Thymus (tissue), 11 donors: ENCODE measurements around the gene RAPGEF1. TPM values are rescaled to one million over a fixed set of nuclear protein-coding genes. Genes with fewer than 3 reads are reported as not detected.

ENCODE experiments used
- DNase-seq, 9 donors: peaks; one replicate each; pipeline ENCODE4 v3.0.0-alpha.2; 2013; ENCODE audit warnings: low spot score in 9 of 9, low read depth in 6 of 9, missing footprints in 1 of 9
- H3K27ac ChIP-seq, 2 donors: one replicate each; pipeline ENCODE4 v1.5.1; 2013; ENCODE audit warnings: control low read depth in 1 of 2, low read depth in 1 of 2, low read length in 1 of 2, mild to moderate bottlenecking in 1 of 2, moderate library complexity in 1 of 2
- H3K27me3 ChIP-seq, 2 donors: one replicate each; pipeline ENCODE4 v1.5.1; 2013; ENCODE audit warnings: low read length in 1 of 2; ENCODE audit not compliant: control insufficient read depth in 2 of 2, insufficient read depth in 1 of 2
- H3K36me3 ChIP-seq, 2 donors: one replicate each; pipeline ENCODE4 v1.5.1; 2013; ENCODE audit warnings: low read length in 1 of 2, mild to moderate bottlenecking in 1 of 2, moderate library complexity in 1 of 2; ENCODE audit not compliant: control insufficient read depth in 2 of 2, insufficient read depth in 2 of 2
- H3K4me1 ChIP-seq, 2 donors: one replicate each; pipeline ENCODE4 v1.5.1; 2013; ENCODE audit warnings: low read length in 2 of 2; ENCODE audit not compliant: control insufficient read depth in 2 of 2, insufficient read depth in 2 of 2
- H3K4me3 ChIP-seq, 2 donors: one replicate each; pipeline ENCODE4 v1.5.1; 2013; ENCODE audit warnings: low read length in 2 of 2, control low read depth in 1 of 2, mild to moderate bottlenecking in 1 of 2
- H3K9me3 ChIP-seq, 2 donors: one replicate each; pipeline ENCODE4 v1.5.1; 2013; ENCODE audit warnings: low read length in 1 of 2, mild to moderate bottlenecking in 1 of 2; ENCODE audit not compliant: control insufficient read depth in 2 of 2, insufficient read depth in 1 of 2
- WGBS: extraction: QIAGEN DNeasy Blood & Tissue Kit; methylation state at CpG from one replicate; pipeline ENCODE4 v1.1.7; 2013; 5-methylcytosine and 5-hydroxymethylcytosine counted together
- polyA plus RNA-seq: library from polyadenylated mRNA; stranded (reverse); fragments of 200-250 nt; gene quantifications from one replicate; pipeline ENCODE4 v1.2.3, GENCODE V29; 2013
- total RNA-seq: library from RNA; stranded (reverse); fragments of 120-200 nt; gene quantifications from one replicate; pipeline ENCODE4 v1.2.4, GENCODE V29; 2013
- donor health status: healthy.

RAPGEF1 gene
- total and polyA plus RNA-seq, 2 donors: 21.6 to 25.9 TPM

- Histone ChIP-seq H3K4me1 (peaks cover 24 to 58% of the 10 kb centered on the region in 2 donors), H3K27me3 (no peaks in the 10 kb centered on the region), H3K9me3 (no peaks in the 10 kb centered on the region), H3K36me3 (no peaks in the 10 kb centered on the region), H3K4me3 (no peak overlapping the region), H3K27ac (no peak overlapping the region)
- WGBS: 100% methylated on average over 1 of the region's 1 CpG
- no peak for DNase-seq
Observed at GRCh38 chr9:131701436-131701781, 38.5 kb downstream of the RAPGEF1 start.

- Histone ChIP-seq H3K36me3 (no peaks in the 10 kb centered on the region), H3K4me1 (peaks cover 24 to 56% of the 10 kb centered on the region in 2 donors), H3K9me3 (no peaks in the 10 kb centered on the region), H3K27ac (no peak overlapping the region), H3K4me3 (no peak overlapping the region), H3K27me3 (no peaks in the 10 kb centered on the region)
- 74% methylated on average over 11 of the region's 11 CpGs for WGBS
- DNase-seq: no peak
Observed at GRCh38 chr9:131700765-131701435, 39.0 kb downstream of the RAPGEF1 start.

GRCh38 chr9:131700076-131700475 lies 39.8 kb downstream of the RAPGEF1 start:
- Histone ChIP-seq H3K4me3 (no peak overlapping the region), H3K36me3 (no peaks in the 10 kb centered on the region), H3K27ac (no peak overlapping the region), H3K27me3 (no peaks in the 10 kb centered on the region), H3K9me3 (no peaks in the 10 kb centered on the region), H3K4me1 (peaks cover 18 to 56% of the 10 kb centered on the region in 2 donors)
- 99% methylated on average over 7 of the region's 7 CpGs for WGBS
- no peak for DNase-seq

- Histone ChIP-seq H3K9me3 (no peaks in the 10 kb centered on the region), H3K4me1 (peaks cover 6 to 50% of the 10 kb centered on the region in 2 donors), H3K4me3 (no peak overlapping the region), H3K36me3 (no peaks in the 10 kb centered on the region), H3K27ac (peak overlapping the region; percentile 22 to 61), H3K27me3 (no peaks in the 10 kb centered on the region)
- 41% methylated on average over 4 of the region's 4 CpGs for WGBS
- no peak for DNase-seq
Observed at GRCh38 chr9:131698618-131698985, 41.3 kb downstream of the RAPGEF1 start.

GRCh38 chr9:131697908-131698617 lies 41.8 kb downstream of the RAPGEF1 start:
- Histone ChIP-seq H3K36me3 (no peaks in the 10 kb centered on the region), H3K4me1 (peaks cover 6 to 46% of the 10 kb centered on the region in 2 donors)
- WGBS: 51% methylated on average over 5 of the region's 5 CpGs

GRCh38 chr9:131697097-131697496 lies 42.8 kb downstream of the RAPGEF1 start:
- Histone ChIP-seq H3K9me3 (no peaks in the 10 kb centered on the region), H3K36me3 (no peaks in the 10 kb centered on the region), H3K4me1 (peaks cover 6 to 46% of the 10 kb centered on the region in 2 donors), H3K27me3 (no peaks in the 10 kb centered on the region), H3K27ac (no peak overlapping the region), H3K4me3 (no peak overlapping the region)
- WGBS: 94% methylated on average over 6 of the region's 6 CpGs
- DNase-seq: no peak

More at GRCh38 chr9:131697908-131698617, 41.8 kb downstream of the RAPGEF1 start:
- Histone ChIP-seq H3K4me3 (no peak overlapping the region), H3K27me3 (no peaks in the 10 kb centered on the region), H3K9me3 (no peaks in the 10 kb centered on the region), H3K27ac (peak overlapping the region; percentile 22 to 61)
- no peak for DNase-seq

- no peaks in the 10 kb centered on the region for H3K36me3 ChIP-seq
- H3K27me3 ChIP-seq: no peaks in the 10 kb centered on the region
- H3K27ac ChIP-seq: no peak overlapping the region
- no peaks in the 10 kb centered on the region for H3K9me3 ChIP-seq
- peaks cover 6 to 46% of the 10 kb centered on the region in 2 donors for H3K4me1 ChIP-seq
- 96% methylated on average over 6 of the region's 6 CpGs for WGBS
- H3K4me3 ChIP-seq: no peak overlapping the region
- no peak for DNase-seq
Observed at GRCh38 chr9:131695836-131696460, 43.9 kb downstream of the RAPGEF1 start.

- Histone ChIP-seq H3K36me3 (no peaks in the 10 kb centered on the region), H3K9me3 (no peaks in the 10 kb centered on the region), H3K27ac (no peak overlapping the region), H3K4me3 (no peak overlapping the region), H3K4me1 (peaks cover 6 to 49% of the 10 kb centered on the region in 2 donors), H3K27me3 (no peaks in the 10 kb centered on the region)
- DNase-seq: no peak
- WGBS: 99% methylated on average over 5 of the region's 5 CpGs
Observed at GRCh38 chr9:131695366-131695765, 44.5 kb downstream of the RAPGEF1 start.
